Measurements from ENCODE around the gene FCHO1. TPM values are rescaled to one million over a fixed set of nuclear protein-coding genes. Genes with fewer than 3 reads are reported as not detected.
"Not testable (repeated sequence)": the region's sequence is repeated elsewhere in the genome, so short reads cannot be mapped to it uniquely, and the experiment has no call there.

FCHO1 gene
- total RNA-seq, 1 experiment from 2014 or later, result 0.61 TPM

DNA sequence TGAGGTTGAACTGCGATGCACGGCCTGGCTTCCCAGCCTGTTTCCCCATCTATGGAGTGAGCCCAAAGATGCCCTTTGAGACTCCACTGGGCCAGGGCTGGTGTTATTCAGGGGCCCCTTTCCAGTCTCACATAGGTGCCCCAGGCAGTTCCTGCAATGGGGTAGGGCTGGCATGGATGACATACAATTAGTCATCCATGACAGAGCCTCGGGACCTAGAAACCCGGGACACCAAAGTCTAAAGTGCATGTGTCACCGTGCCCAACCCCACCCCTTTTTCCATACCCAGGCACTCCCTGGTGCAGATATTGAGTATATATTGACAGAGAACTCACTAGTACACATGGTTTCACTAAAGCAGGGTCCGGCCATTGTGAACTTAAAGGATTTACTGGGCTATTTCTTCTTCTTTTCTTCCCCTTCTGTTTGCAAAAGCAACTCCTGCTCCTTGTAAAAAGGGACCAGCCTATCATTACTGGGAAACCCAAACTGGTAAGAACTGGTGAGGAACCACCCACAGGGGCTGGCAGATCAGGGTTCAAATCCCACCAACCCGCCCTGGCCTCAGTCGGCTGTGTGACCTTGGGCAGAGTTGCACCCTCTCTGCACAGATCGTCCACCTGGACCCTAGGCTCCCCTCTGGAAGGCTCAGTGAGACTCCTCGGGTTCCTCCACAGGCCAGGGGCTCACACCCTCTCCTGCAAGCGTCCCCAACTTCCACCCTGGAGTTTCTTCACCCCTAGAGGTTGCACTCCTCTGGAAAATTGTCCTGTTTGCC, 46.3 kb downstream of the FCHO1 start:
- H3K36me3 Mint-ChIP-seq (ENCODE audit: insufficient read depth, unreplicated experiment), result peaks cover 55% of the 10 kb centered on the region
- peaks cover 8% of the 10 kb centered on the region for H3K4me1 Mint-ChIP-seq (ENCODE audit: low read depth, unreplicated experiment)
- TF ChIP-seq, protein P1, sequence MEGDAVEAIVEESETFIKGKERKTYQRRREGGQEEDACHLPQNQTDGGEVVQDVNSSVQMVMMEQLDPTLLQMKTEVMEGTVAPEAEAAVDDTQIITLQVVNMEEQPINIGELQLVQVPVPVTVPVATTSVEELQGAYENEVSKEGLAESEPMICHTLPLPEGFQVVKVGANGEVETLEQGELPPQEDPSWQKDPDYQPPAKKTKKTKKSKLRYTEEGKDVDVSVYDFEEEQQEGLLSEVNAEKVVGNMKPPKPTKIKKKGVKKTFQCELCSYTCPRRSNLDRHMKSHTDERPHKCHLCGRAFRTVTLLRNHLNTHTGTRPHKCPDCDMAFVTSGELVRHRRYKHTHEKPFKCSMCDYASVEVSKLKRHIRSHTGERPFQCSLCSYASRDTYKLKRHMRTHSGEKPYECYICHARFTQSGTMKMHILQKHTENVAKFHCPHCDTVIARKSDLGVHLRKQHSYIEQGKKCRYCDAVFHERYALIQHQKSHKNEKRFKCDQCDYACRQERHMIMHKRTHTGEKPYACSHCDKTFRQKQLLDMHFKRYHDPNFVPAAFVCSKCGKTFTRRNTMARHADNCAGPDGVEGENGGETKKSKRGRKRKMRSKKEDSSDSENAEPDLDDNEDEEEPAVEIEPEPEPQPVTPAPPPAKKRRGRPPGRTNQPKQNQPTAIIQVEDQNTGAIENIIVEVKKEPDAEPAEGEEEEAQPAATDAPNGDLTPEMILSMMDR (IDR thresholded peaks at IDR 0.05; ENCODE audit: unreplicated experiment), result no peak
- peak overlapping the region; percentile 91 for H3K27ac Mint-ChIP-seq (ENCODE audit: unreplicated experiment)
- peak overlapping the region; percentile 88 for H3K4me3 Mint-ChIP-seq (ENCODE audit: low read depth, unreplicated experiment)
- intact Hi-C loops (cut with micrococcal nuclease; ENCODE audit: unreplicated experiment), result no loop called here
- BruUV-seq (replicated peaks), result no TSS peak
- no peaks in the 10 kb centered on the region for H3K9me3 Mint-ChIP-seq (ENCODE audit: low read depth, unreplicated experiment)
- DNase-seq, result peak; percentile 85
- no peaks in the 10 kb centered on the region for H3K27me3 Mint-ChIP-seq (ENCODE audit: unreplicated experiment)
- CTCF ChIA-PET, result interaction anchor here (0.9 kb wide), 1 partner anchor 18 kb away, joined by 3 read pairs; no protein-coding TSS in a partner anchor

DNA sequence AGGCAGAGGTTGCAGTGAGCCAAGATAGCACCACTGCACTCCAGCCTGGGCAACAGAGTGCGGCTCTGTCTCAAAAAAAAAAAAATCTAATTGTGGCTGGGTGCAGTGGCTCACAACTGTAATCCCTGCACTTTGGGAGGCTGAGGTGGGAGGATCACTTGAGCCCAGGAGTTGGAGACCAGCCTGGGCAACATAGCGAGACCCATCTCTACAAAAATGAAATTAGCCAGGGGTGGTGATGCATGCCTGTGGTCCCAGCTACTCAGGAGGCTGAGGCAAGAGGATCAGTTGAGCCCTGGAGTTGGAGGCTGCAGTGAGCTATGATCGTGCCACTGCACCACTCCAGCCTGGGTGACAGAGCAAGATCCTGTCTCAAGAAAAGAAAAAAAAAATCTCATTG, 47.3 kb downstream of the FCHO1 start:
- H3K27ac Mint-ChIP-seq (ENCODE audit: unreplicated experiment); BruUV-seq (replicated peaks); H3K9me3 Mint-ChIP-seq (ENCODE audit: low read depth, unreplicated experiment); DNase-seq; CTCF ChIA-PET; H3K27me3 Mint-ChIP-seq (ENCODE audit: unreplicated experiment); intact Hi-C loops (cut with micrococcal nuclease; ENCODE audit: unreplicated experiment): not testable (repeated sequence)
- peaks cover 15% of the 10 kb centered on the region for H3K4me1 Mint-ChIP-seq (ENCODE audit: low read depth, unreplicated experiment)
- peaks cover 60% of the 10 kb centered on the region for H3K36me3 Mint-ChIP-seq (ENCODE audit: insufficient read depth, unreplicated experiment)
- H3K4me3 Mint-ChIP-seq (ENCODE audit: low read depth, unreplicated experiment), result peak overlapping the region; percentile 88

DNA sequence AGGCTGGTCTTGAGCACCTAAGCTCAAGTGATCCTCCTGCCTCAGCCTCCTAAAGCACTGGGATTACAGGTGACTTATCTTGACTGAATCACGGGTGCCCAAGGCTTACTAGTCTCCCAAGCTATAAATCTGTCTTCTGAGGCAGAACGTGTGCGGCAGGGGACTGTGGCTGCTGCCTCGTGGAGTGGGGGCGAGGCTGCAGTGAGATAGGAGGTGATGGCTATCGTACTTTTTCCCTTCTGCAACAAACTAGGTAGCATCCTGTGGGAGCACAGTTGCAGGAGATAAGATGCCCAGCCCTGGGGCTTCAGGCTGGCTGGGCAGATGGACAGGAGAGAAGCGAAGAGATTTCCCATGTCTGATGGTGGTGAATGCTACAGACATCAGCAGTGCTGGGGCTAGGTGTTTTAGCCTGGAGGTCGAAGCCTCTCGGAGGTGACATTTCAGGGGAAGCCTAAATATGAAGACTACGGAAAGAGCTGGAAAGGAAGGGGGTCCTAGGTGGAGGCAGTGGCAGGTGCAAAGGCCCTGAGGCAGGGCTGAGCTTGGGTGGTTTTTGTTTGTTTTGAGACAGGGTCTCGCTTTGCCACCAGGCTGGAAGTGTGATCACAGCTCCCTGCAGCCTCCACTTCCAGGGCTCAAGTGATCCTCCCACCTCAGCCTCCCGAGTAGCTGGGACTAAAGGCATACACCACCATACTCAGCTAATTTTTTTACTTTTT, 51.0 kb downstream of the FCHO1 start:
- TF ChIP-seq, protein P1 (IDR thresholded peaks at IDR 0.05; ENCODE audit: unreplicated experiment), result no peak
- no peak for DNase-seq
- Mint-ChIP-seq H3K4me3 (ENCODE audit: low read depth, unreplicated experiment) (peak overlapping the region; percentile 34), H3K36me3 (ENCODE audit: insufficient read depth, unreplicated experiment) (peaks cover 56% of the 10 kb centered on the region), H3K27ac (ENCODE audit: unreplicated experiment) (peak overlapping the region; percentile 73), H3K9me3 (ENCODE audit: low read depth, unreplicated experiment) (no peaks in the 10 kb centered on the region), H3K4me1 (ENCODE audit: low read depth, unreplicated experiment) (peaks cover 36% of the 10 kb centered on the region), H3K27me3 (ENCODE audit: unreplicated experiment) (no peaks in the 10 kb centered on the region)
- CTCF ChIA-PET, result no interaction called here
- intact Hi-C loops (cut with micrococcal nuclease; ENCODE audit: unreplicated experiment), result no loop called here
- no TSS peak for BruUV-seq (replicated peaks)

DNA sequence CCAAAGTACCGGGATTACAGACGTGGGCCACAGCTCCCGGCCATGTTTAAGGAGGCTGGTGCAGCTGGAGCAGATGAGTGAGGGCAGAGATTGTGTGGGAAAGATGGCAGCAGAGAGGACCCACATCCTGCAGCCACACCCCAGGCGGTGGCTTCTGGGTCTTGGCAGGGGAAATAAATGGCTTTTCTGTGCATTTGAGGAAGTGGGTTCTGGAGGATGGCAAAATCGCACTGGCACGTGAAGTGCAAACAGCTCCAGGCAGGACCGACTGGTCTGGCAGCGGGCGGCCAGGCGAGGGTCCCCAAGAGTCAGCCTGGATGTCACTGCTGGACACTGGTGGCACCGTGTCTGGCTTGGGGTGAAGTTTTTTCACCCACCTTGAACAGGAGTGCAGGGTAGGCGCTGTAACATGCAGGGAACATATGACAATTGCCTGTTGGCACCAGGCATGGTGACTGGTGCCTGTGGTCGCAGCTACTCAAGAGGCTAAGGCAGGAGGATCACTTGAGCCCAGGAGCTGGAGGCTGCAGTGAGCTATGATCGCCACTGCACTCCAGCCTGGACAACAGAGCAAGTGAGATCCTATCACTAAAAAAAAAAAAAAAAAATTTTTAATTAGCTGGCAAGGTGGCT, 52.1 kb downstream of the FCHO1 start:
- Mint-ChIP-seq H3K27ac (ENCODE audit: unreplicated experiment) (no peak overlapping the region), H3K4me3 (ENCODE audit: low read depth, unreplicated experiment) (peak overlapping the region; percentile 43), H3K27me3 (ENCODE audit: unreplicated experiment) (no peaks in the 10 kb centered on the region), H3K36me3 (ENCODE audit: insufficient read depth, unreplicated experiment) (peaks cover 52% of the 10 kb centered on the region), H3K4me1 (ENCODE audit: low read depth, unreplicated experiment) (peaks cover 38% of the 10 kb centered on the region), H3K9me3 (ENCODE audit: low read depth, unreplicated experiment) (no peaks in the 10 kb centered on the region)
- intact Hi-C loops (cut with micrococcal nuclease; ENCODE audit: unreplicated experiment), result no loop called here
- peak; percentile 42 for DNase-seq
- CTCF ChIA-PET, result interaction anchor here (0.6 to 0.7 kb wide), 6 partner anchors 12 to 362 kb away, joined by 3 to 8 read pairs (median 4); partner anchors contain the start of gene ARRDC2
- no TSS peak for BruUV-seq (replicated peaks)
- TF ChIP-seq, protein P1 (IDR thresholded peaks at IDR 0.05; ENCODE audit: unreplicated experiment), result no peak

Data from Calu3 (cell line).